GM21390 (cell line): ENCODE results near the gene GRK1.

Experiments
- ATAC-seq: cut with Tn5 transposase; IDR thresholded peaks from one replicate; pipeline ENCODE4 v1.9.1; 2021; ENCODE audit not compliant: unreplicated experiment

GRK1 gene

GRCh38 chr13:113649212-113649611, 17.8 kb upstream of the GRK1 start:
- ATAC-seq, result no peak

GRCh38 chr13:113650275-113650674, 16.7 kb upstream of the GRK1 start:
- no peak for ATAC-seq

GRCh38 chr13:113650731-113651148, 16.3 kb upstream of the GRK1 start:
- no peak for ATAC-seq

- no peak for ATAC-seq
Measured at GRCh38 chr13:113651511-113652403, 15.3 kb upstream of the GRK1 start.

GRCh38 chr13:113652404-113653263, 14.4 kb upstream of the GRK1 start:
- no peak for ATAC-seq

- ATAC-seq, result no peak
Measured at GRCh38 chr13:113653264-113654174, 13.5 kb upstream of the GRK1 start.

- no peak for ATAC-seq
Measured at GRCh38 chr13:113654175-113654560, 12.9 kb upstream of the GRK1 start.

- ATAC-seq, result no peak
Measured at GRCh38 chr13:113654591-113655345, 12.3 kb upstream of the GRK1 start.

- ATAC-seq, result no peak
Measured at GRCh38 chr13:113655346-113656002, 11.5 kb upstream of the GRK1 start.

- no peak for ATAC-seq
Measured at GRCh38 chr13:113656003-113656588, 10.9 kb upstream of the GRK1 start.

GRCh38 chr13:113656831-113657671, 10.0 kb upstream of the GRK1 start:
- ATAC-seq, result no peak

- no peak for ATAC-seq
Measured at GRCh38 chr13:113657851-113658741, 8.9 kb upstream of the GRK1 start, which contains the start of gene ATP4B. Gene ATP4B, minus strand, starts transcription at chr13:113658198. Its CDS starts 54 bp downstream, at chr13:113658144.

- ATAC-seq, result no peak
Measured at GRCh38 chr13:113658836-113659235, 8.2 kb upstream of the GRK1 start.

- ATAC-seq, result no peak
Measured at GRCh38 chr13:113659337-113659736, 7.7 kb upstream of the GRK1 start.

GRCh38 chr13:113660066-113660465, 7.0 kb upstream of the GRK1 start:
- ATAC-seq, result no peak

- no peak for ATAC-seq
Measured at GRCh38 chr13:113661509-113661908, 5.5 kb upstream of the GRK1 start.

- no peak for ATAC-seq
Measured at GRCh38 chr13:113663934-113664333, 3.1 kb upstream of the GRK1 start.
